HepG2 (cell line): ENCODE data around the gene ZG16B. TPM values are rescaled to one million over a fixed set of nuclear protein-coding genes. Genes with fewer than 3 reads are reported as not detected.
A peak's percentile ranks its signal among the peaks of the same experiment; 100 is the strongest.

Source experiments
- ATAC-seq: fragments of 200-7000 bp; cut with Tn5 transposase; 3 replicates; pipeline ENCODE4 v1.9.1; 2020; ENCODE audit warnings: mild to moderate bottlenecking, moderate library complexity
- BruUV-seq: library from RNA; stranded (reverse); fragments of 400-500 nt; replicated peaks from 2 replicates; lab custom pipeline; 2021; lab: Mats Ljungman, UMichigan
- CTCF ChIA-PET: fragments of 300-600 bp; formaldehyde crosslinking; extraction: SDS; loops from one replicate; lab custom pipeline; 2021; ENCODE audit warnings: low total read pairs, inconsistent platforms, low intra/inter-chr PET ratio; lab: Yijun Ruan, JAX
- POLR2A ChIA-PET: fragments of 350-600 bp; sonication (Branson Sonifier 250); formaldehyde crosslinking; loops from one replicate; lab custom pipeline; 2020; ENCODE audit warnings: antibody characterized with exemption, inconsistent platforms; lab: Yijun Ruan, JAX
- DNase-seq: peaks from one replicate; pipeline ENCODE4 v3.0.0-alpha.2; 2015; ENCODE audit warnings: low spot score
- FAIRE-seq: peaks from 3 replicates; lab custom pipeline; 2011; peaks lifted over from hg19 to GRCh38; lab: Jason Lieb, UNC
- H2AFZ ChIP-seq: one replicate; pipeline ENCODE4 v1.6.1; 2011; ENCODE audit warnings: low read length, inconsistent platforms
- H3K27ac ChIP-seq: fragments of 300-600 bp; 3 replicates; pipeline ENCODE4 v1.8.0; 2011; ENCODE audit warnings: mixed run types, mild to moderate bottlenecking, mixed read lengths, low read length, inconsistent platforms; ENCODE audit not compliant: insufficient read depth; ENCODE audit errors: extremely low read length
- H3K27me3 ChIP-seq, 2 experiments: fragments of 200-600 bp in 1 of 2; 2 replicates in 1 of 2; 3 replicates in 1 of 2; pipeline versions ENCODE4 v1.6.0 to v1.8.0; 2011; ENCODE audit warnings: low read length in 2 of 2, mild to moderate bottlenecking in 2 of 2, moderate library complexity in 2 of 2, inconsistent platforms in 1 of 2; ENCODE audit not compliant: insufficient read depth in 2 of 2, control insufficient read depth in 1 of 2
- H3K36me3 ChIP-seq, 2 experiments: fragments of 200-600 bp in 1 of 2; replicated peaks in 1 of 2; 2 replicates in 1 of 2; 3 replicates in 1 of 2; pipeline versions ENCODE4 v1.5.1 to v1.8.0; 2011; ENCODE audit warnings: low read length in 2 of 2, inconsistent platforms in 1 of 2; ENCODE audit not compliant: insufficient read depth in 2 of 2, control insufficient read depth in 1 of 2
- H3K4me1 ChIP-seq: 2 replicates; pipeline ENCODE4 v1.5.1; 2012; ENCODE audit warnings: low read length, inconsistent platforms; ENCODE audit not compliant: insufficient read depth
- H3K4me2 ChIP-seq: 2 replicates; pipeline ENCODE4 v1.6.0; 2011; ENCODE audit warnings: low read depth, low read length, inconsistent platforms
- H3K4me3 ChIP-seq, 3 experiments: fragments of 200-600 bp in 1 of 3; sonication (generic), shearing (Covaris generic) in 1 of 3; replicated peaks in 1 of 3; 2 replicates each; pipeline ENCODE4 v1.5.1; 2011 to 2016; ENCODE audit warnings: low read length in 3 of 3, inconsistent platforms in 2 of 3, low read depth in 2 of 3, mild to moderate bottlenecking in 2 of 3, control low read depth in 1 of 3, mixed read lengths in 1 of 3; ENCODE audit not compliant: insufficient read depth in 1 of 3
- H3K79me2 ChIP-seq: one replicate; pipeline ENCODE4 v1.6.1; 2011; ENCODE audit warnings: low read length, inconsistent platforms; ENCODE audit not compliant: insufficient read depth
- H3K9ac ChIP-seq: 2 replicates; pipeline ENCODE4 v1.6.0; 2011; ENCODE audit warnings: mild to moderate bottlenecking, low read depth, low read length, inconsistent platforms; ENCODE audit not compliant: insufficient read depth
- H3K9me3 ChIP-seq: 2 replicates; pipeline ENCODE4 v1.5.1; 2012; ENCODE audit warnings: mild to moderate bottlenecking, low read length
- H4K20me1 ChIP-seq: 2 replicates; pipeline ENCODE4 v1.6.0; 2011; ENCODE audit warnings: inconsistent platforms, mild to moderate bottlenecking, low read length, moderate library complexity; ENCODE audit not compliant: insufficient read depth
- AKAP8 ChIP-seq: sonication (generic); formaldehyde crosslinking; IDR thresholded peaks from 2 replicates; pipeline ENCODE4 v1.5.1; 2020; ENCODE audit warnings: mild to moderate bottlenecking, missing genetic modification reagents
- CEBPB ChIP-seq: IDR thresholded peaks from 2 replicates; pipeline ENCODE4 v1.6.1; 2011; ENCODE audit warnings: low read depth, low read length, improper control_type of control experiment, borderline replicate concordance
- CREB1 ChIP-seq, 2 experiments: fragments of 450-650 bp in 1 of 2; IDR thresholded peaks; 2 replicates each; pipeline ENCODE4 v1.6.1; 2016 to 2017; ENCODE audit warnings: control low read depth in 1 of 2, mild to moderate bottlenecking in 1 of 2, missing compliant biosample characterization in 1 of 2, missing genetic modification characterization in 1 of 2
- GABPB1 ChIP-seq: IDR thresholded peaks from 2 replicates; pipeline ENCODE4 v1.6.1; 2016; ENCODE audit warnings: mild to moderate bottlenecking, missing genetic modification reagents, moderate library complexity, missing compliant biosample characterization
- HOXA3 ChIP-seq: sonication (generic); formaldehyde crosslinking; IDR thresholded peaks from 2 replicates; pipeline ENCODE4 v1.5.0; 2020; ENCODE audit warnings: missing genetic modification reagents
- HOXD1 ChIP-seq: sonication (generic); formaldehyde crosslinking; IDR thresholded peaks from 2 replicates; pipeline ENCODE4 v1.5.0; 2020; ENCODE audit warnings: missing genetic modification reagents
- NCOA2 ChIP-seq: sonication (generic); formaldehyde crosslinking; IDR thresholded peaks from 2 replicates; pipeline ENCODE4 v1.8.0; 2022; ENCODE audit warnings: inconsistent platforms
- NPAS2 ChIP-seq: sonication (generic); formaldehyde crosslinking; IDR thresholded peaks from 2 replicates; pipeline ENCODE4 v1.8.0; 2022; ENCODE audit warnings: mild to moderate bottlenecking, missing genetic modification reagents, borderline replicate concordance
- ONECUT2 ChIP-seq: sonication (generic); formaldehyde crosslinking; IDR thresholded peaks from 2 replicates; pipeline ENCODE4 v1.4.0; 2020; ENCODE audit warnings: missing genetic modification reagents
- PITX1 ChIP-seq: sonication (generic); formaldehyde crosslinking; IDR thresholded peaks from 2 replicates; pipeline ENCODE4 v1.5.1; 2020; ENCODE audit warnings: mild to moderate bottlenecking, missing genetic modification reagents
- RBM22 ChIP-seq: fragments of 200-400 bp; formaldehyde crosslinking; optimal IDR thresholded peaks from 2 replicates; pipeline ENCODE3; 2017; ENCODE audit warnings: mild to moderate bottlenecking, low read length, moderate library complexity
- RELA ChIP-seq: sonication (generic); formaldehyde crosslinking; IDR thresholded peaks from 2 replicates; pipeline ENCODE4 v1.4.0; 2020; ENCODE audit warnings: missing genetic modification reagents
- RORA ChIP-seq: sonication (generic); formaldehyde crosslinking; IDR thresholded peaks from 2 replicates; pipeline ENCODE4 v1.5.0; 2020; ENCODE audit warnings: mild to moderate bottlenecking, missing genetic modification reagents, moderate library complexity
- SSRP1 ChIP-seq: IDR thresholded peaks from 2 replicates; pipeline ENCODE4 v1.6.1; 2016; ENCODE audit warnings: control low read depth
- ZNF20 ChIP-seq: sonication (generic); formaldehyde crosslinking; IDR thresholded peaks from 2 replicates; pipeline ENCODE4 v1.4.0; 2020; ENCODE audit warnings: mild to moderate bottlenecking, moderate library complexity, missing genetic modification reagents
- ZNF484 ChIP-seq: sonication (generic); formaldehyde crosslinking; IDR thresholded peaks from 2 replicates; pipeline ENCODE4 v1.5.1; 2020; ENCODE audit warnings: mild to moderate bottlenecking, low read depth, missing genetic modification reagents, borderline replicate concordance
- WGBS: methylation state at CpG from one replicate; pipeline ENCODE4 v1.1.6; 2017; ENCODE audit warnings: low lambda C conversion rate; 5-methylcytosine and 5-hydroxymethylcytosine counted together
- in situ Hi-C: cut with HindIII; loops from 2 replicates; pipeline ENCODE4 v1.10.0; 2017; ENCODE audit warnings: low pct_unique_long_range_greater_than_20kb; ENCODE audit not compliant: extremely low pct_ligation_motif_present
- intact Hi-C: fragments of 100-400 bp; cut with micrococcal nuclease; formaldehyde crosslinking; loops from one replicate; pipeline ENCODE4 v1.10.0; 2022; ENCODE audit not compliant: unreplicated experiment
- polyA plus RNA-seq, 8 experiments: library from polyadenylated mRNA; depleted of rRNA in 3 of 8; stranded (reverse) in 7 of 8; unstranded in 1 of 8; fragments of >200 nt; fragmentation: Illumina TruSeq in 4 of 8; extraction: Trizol in 4 of 8; gene quantifications; 2 replicates each; pipeline versions ENCODE4 v1.2.1 to v1.2.3, GENCODE V29; 2011 to 2016; ENCODE audit warnings: low read depth in 4 of 8, missing spikeins in 1 of 8, mixed read lengths in 1 of 8; ENCODE audit not compliant: insufficient read depth in 1 of 8
- total RNA-seq, 5 experiments: library from RNA; depleted of rRNA; stranded (reverse); fragments of >200 nt; fragmentation: Illumina TruSeq; extraction: Trizol; gene quantifications; 2 replicates each; pipeline ENCODE4 v1.2.3, GENCODE V29; 2016; ENCODE audit warnings: low read depth in 1 of 5
- TF ChIP-seq, protein P1 (sequence below): sonication (generic); formaldehyde crosslinking; IDR thresholded peaks from 2 replicates; pipeline ENCODE4 v1.5.0; 2020; ENCODE audit warnings: mild to moderate bottlenecking, missing genetic modification reagents, moderate library complexity
- TF ChIP-seq, protein P2 (sequence below): sonication (generic); formaldehyde crosslinking; IDR thresholded peaks from 2 replicates; pipeline ENCODE4 v1.4.0; 2020; ENCODE audit warnings: missing genetic modification reagents
- TF ChIP-seq, protein P3 (sequence below): sonication (generic); formaldehyde crosslinking; IDR thresholded peaks from 2 replicates; pipeline ENCODE4 v1.4.0; 2020; ENCODE audit warnings: mild to moderate bottlenecking, missing genetic modification reagents

ZG16B gene
- total and polyA plus RNA-seq, 2 of the 13 experiments (the other 11 are each of a cell fraction or from before 2014, with no cell fraction given): 1.5 to 11.3 TPM

DNA sequence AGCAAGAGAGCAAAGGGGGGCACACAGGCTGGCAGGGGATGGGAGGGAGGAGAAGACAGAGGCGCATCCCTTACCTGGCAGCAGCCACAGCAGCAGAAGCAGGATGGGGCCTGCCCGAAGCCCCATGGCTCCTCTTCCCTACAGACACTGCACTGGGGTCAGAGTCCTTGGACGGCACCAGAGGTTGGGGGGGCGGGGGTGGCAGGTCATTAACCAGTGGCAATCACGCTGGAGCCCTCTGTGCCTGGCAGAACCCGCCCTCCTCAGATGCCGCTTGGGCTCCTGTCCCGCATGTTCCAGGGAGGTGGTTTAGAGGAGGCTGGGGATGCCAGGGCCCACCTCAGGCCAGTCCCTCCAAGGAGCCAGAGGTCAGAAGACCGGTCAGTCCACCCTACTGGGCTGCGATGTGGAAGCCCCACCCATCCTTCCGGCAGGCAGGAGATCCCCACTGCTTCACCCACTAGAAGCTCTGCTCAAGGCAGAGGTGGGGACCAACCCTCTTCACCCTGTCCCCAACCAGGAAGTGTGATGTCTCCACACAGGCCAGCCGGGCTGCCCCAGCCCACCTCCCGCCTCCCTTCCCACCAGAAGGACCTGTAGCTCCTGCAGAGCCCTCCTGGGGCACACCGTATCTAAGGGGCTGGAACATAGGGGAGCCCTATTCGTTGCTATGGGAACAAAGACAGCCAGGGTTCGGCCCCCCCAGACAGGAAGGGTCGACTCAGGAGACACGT is 11.7 kb downstream of the ZG16B start (continued):
- TF ChIP-seq NPAS2: no peak

DNA sequence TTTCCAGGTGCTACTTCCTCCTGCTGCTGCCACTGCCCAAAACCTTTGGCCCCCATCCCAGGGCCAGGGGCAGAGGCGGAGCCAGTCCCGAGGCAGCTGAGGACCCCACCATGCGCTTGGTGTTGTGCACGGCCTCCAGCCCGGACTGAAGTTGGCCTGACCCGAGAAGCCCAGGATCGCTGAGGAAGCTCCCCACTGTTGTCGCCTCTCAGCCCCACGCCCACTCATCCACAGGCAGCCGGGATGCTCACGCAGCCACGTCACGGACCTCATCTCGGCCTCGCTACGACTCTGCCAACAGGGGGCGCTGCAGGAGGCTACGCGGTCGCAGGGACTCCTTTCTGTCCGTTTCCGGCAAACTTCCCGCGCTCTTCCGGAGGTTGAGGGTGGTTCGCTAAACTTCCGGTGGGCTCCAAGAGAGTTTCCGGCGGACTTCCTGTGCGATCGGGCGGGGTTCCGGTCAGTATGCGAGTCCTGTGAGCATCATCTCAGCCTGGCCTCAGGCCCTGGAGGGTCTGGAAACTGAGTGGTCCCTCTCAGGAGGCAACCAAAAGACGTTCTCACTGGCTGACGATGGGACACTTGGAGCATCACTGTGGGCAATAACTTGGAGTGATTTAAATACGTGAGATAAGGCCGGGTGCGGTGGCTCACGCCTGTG is 12.4 kb downstream of the ZG16B start:
- Histone ChIP-seq H3K79me2 (no peaks in the 10 kb centered on the region), H3K4me1 (peaks cover 24% of the 10 kb centered on the region), H3K4me3 (no peak overlapping the region), H3K36me3 (no peaks in the 10 kb centered on the region), H3K27ac (no peak overlapping the region), H3K9ac (no peak overlapping the region), H3K4me2 (no peak overlapping the region), H3K9me3 (no peaks in the 10 kb centered on the region), H3K27me3 (peaks cover 3 to 11% of the 10 kb centered on the region in 2 experiments; a peak in 2 of 5 replicates), H2AFZ (no peak overlapping the region), H4K20me1 (no peaks in the 10 kb centered on the region)
- TF ChIP-seq RORA (CRISPR knock-in tag) (no peak), PITX1 (CRISPR knock-in tag) (no peak), ONECUT2 (CRISPR knock-in tag) (no peak), GABPB1 (CRISPR knock-in tag) (peak; percentile 35; the same call in 1 of the 2 replicates), CEBPB (no peak), AKAP8 (CRISPR knock-in tag) (no peak), NCOA2 (CRISPR knock-in tag) (no peak), RELA (no peak), SSRP1 (CRISPR knock-in tag) (no peak), HOXD1 (CRISPR knock-in tag) (0 out of 2 replicates have a peak, but pooled peaks have one; percentile 9), ZNF484 (CRISPR knock-in tag) (no peak), CREB1 (IDR thresholded peaks at IDR 0.05) (peak; percentile 37; the same call in 1 of the 2 replicates), CREB1 (CRISPR knock-in tag; IDR thresholded peaks at IDR 0.05) (no peak), HOXA3 (CRISPR knock-in tag) (peak; percentile 23; the same call in 1 of the 2 replicates), RBM22 (no peak), ZNF20 (CRISPR knock-in tag) (no peak)
- TF ChIP-seq, protein P1, sequence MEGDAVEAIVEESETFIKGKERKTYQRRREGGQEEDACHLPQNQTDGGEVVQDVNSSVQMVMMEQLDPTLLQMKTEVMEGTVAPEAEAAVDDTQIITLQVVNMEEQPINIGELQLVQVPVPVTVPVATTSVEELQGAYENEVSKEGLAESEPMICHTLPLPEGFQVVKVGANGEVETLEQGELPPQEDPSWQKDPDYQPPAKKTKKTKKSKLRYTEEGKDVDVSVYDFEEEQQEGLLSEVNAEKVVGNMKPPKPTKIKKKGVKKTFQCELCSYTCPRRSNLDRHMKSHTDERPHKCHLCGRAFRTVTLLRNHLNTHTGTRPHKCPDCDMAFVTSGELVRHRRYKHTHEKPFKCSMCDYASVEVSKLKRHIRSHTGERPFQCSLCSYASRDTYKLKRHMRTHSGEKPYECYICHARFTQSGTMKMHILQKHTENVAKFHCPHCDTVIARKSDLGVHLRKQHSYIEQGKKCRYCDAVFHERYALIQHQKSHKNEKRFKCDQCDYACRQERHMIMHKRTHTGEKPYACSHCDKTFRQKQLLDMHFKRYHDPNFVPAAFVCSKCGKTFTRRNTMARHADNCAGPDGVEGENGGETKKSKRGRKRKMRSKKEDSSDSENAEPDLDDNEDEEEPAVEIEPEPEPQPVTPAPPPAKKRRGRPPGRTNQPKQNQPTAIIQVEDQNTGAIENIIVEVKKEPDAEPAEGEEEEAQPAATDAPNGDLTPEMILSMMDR (CRISPR knock-in tag): peak; percentile 68
- TF ChIP-seq, protein P2, sequence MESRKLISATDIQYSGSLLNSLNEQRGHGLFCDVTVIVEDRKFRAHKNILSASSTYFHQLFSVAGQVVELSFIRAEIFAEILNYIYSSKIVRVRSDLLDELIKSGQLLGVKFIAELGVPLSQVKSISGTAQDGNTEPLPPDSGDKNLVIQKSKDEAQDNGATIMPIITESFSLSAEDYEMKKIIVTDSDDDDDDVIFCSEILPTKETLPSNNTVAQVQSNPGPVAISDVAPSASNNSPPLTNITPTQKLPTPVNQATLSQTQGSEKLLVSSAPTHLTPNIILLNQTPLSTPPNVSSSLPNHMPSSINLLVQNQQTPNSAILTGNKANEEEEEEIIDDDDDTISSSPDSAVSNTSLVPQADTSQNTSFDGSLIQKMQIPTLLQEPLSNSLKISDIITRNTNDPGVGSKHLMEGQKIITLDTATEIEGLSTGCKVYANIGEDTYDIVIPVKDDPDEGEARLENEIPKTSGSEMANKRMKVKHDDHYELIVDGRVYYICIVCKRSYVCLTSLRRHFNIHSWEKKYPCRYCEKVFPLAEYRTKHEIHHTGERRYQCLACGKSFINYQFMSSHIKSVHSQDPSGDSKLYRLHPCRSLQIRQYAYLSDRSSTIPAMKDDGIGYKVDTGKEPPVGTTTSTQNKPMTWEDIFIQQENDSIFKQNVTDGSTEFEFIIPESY (CRISPR knock-in tag): peak; percentile 88
- TF ChIP-seq, protein P3, sequence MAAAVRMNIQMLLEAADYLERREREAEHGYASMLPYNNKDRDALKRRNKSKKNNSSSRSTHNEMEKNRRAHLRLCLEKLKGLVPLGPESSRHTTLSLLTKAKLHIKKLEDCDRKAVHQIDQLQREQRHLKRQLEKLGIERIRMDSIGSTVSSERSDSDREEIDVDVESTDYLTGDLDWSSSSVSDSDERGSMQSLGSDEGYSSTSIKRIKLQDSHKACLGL (CRISPR knock-in tag): no peak
- in situ Hi-C loops (no loop called here), intact Hi-C loops (no loop called here)
- ChIA-PET POLR2A (no interaction called here), CTCF (no interaction called here)
- ATAC-seq (no peak), FAIRE-seq (no peak), DNase-seq (no peak)
- WGBS: 61% methylated on average over 30 of the region's 40 CpGs
- no TSS peak for BruUV-seq
